Measurements from ENCODE around the gene PRORP.
"Not testable (repeated sequence)": the region's sequence is repeated elsewhere in the genome, so short reads cannot be mapped to it uniquely, and the experiment has no call there.

The PRORP gene

DNA sequence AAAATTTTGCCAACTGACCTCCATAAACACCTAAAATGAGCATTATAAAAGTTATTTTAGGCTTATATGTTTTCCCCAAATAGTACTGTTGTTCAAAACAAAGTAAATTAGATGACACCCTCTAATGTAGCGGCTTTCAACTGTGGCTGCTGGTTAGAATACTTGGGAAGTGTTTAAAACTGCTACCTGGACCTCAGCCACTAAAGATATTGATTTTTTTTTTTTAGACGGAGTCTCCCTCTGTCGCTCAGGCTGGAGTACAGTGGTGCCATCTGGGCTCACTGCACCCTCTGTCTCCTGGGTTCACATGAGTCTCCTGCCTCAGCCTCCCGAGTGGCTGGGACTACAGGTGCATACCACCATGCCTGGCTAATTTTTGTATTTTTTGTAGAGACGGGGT lies 16.2 kb downstream of the PRORP start:
- no peak for DNase-seq (ENCODE audit: low read depth in 2 of 2)

DNA sequence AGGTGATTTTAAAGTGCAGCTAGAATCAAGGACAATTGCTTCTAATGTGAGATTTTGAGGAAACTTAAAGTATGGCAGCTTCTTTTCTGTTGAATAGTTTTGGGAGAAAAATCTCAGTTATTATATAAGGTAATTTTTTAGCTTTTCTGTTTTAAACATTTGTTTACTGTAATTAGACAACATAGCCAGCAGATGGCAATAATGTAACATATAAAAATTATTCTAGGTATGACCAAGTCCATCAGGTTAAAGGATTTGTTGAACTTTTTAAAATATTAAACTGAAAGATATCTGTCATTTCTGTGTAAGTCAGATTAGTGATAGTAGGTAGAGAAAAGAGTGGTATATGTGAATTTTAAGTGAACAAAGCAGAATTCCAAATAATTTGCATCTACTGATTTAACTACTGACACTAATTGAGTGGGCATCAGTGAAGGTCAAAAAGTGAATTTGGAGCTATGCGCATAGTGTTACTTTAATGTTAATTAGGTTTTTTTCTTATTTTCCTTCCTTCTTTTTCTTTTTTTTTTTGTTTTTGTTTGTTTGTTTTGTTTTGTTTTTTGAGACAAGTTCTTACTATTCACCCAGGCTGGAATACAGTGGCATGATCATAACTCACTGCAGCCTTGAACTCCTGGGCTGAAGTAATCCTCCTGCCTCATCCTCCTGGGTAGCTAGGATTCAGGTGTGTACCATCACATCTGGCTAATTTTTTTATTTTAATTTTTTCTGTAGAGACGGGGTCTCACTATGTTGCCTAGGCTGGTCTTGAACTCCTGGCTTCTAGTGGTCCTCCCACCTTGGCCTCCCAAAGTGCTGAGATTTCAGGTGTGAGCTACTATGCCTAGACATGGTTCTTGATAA lies 18.6 kb downstream of the PRORP start:
- DNase-seq (ENCODE audit: low read depth in 2 of 2), result no peak

DNA sequence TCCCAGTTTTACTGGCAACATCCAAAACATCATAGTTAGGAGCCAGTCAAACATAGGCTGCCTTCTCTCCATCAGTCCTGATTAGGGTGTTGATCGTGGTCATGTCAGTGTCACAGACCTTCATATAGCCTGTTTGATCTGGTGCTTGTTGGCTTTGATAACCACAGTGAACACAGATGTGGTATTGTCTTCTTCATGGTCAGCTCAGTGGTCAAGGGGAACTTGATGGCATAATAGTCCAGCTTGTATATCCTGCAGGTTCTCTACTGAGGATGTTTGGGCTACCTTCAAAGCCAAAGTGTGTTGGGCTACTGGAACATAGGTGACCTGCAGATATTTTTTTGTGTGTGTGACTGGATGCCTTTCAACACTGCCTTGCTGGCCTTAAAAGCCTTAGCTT lies 21.7 kb downstream of the PRORP start:
- DNase-seq (ENCODE audit: low read depth in 2 of 2), result no peak

DNA sequence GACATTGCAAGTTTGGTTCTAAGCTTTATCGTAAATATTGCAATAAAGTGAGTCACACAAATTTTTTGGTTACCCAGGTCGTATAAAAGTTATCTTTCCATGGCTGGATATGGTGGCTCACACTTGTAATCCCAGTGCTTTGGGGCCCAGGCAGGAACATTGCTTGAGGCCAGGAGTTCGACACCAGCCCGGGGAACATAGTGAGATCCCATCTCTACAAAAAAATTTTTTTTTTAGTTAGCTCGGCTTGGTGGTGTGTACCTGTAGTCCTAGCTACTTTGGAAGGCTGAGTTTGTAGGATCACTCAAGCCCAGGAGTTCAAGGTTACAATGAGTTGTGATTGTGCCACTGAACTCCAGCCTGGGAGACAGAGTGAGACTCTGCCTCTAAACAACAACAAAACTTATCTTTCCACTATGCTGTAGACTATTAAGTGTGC lies 24.4 kb downstream of the PRORP start:
- DNase-seq (ENCODE audit: low read depth in 2 of 2), result no peak

DNA sequence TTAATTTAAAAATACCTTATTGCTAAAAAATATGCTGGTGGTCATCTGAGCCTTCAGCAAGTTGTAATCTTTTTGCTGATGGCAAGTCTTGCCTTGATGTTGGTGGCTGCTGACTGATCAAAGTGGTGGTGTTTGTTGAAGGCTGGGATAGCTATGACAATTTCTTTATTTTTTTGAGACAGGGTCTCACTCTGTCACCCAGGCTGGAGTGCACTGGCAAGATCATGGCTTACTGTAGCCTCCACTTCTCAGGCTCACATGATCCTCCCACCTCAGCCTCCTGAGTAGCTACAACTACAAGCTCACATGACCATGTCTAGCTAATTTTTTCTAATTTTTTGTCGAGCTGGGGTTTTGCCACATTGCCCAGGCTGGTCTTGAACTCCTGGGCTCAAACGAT lies 24.8 kb downstream of the PRORP start:
- no peak for DNase-seq (ENCODE audit: low read depth in 2 of 2)

DNA sequence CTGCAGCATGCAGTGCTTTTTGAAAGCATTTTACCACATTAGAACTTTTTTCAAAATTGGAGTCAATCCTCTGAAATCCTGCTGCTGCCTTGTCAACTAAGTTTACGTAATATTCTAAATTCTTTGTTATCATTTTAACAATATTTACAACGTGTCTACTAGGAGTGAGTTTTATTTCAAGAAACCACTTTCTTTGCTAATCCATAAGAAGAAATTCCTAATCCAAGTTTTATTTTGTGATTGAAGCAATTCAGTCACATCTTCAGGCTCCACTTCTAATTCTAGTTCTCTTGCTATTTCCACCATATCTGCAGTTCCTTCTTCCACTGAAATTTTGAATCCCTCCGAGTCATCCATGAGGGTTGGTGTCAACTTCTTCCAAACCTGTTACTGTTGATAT lies 25.4 kb downstream of the PRORP start:
- no peak for DNase-seq (ENCODE audit: low read depth in 2 of 2)

DNA sequence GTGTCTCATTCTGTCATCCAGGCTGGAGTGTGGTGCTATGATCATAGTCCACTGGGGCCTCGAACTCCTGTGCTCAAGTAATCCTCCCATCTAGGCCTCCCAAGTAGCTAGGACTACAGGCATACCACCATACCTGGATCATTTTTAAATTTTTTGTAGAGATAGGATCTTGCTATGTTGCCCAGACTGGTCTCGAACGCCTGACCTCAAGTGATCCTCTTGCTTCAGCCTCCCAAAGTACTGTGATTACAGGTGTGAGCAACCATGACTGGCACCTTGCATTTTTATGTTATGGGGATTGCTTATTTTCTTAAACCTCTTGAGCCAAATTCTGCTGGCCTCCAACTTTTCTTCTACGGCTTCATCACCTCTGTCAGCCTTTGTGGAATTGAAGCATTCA lies 26.9 kb downstream of the PRORP start:
- no peak for DNase-seq (ENCODE audit: low read depth in 2 of 2)

DNA sequence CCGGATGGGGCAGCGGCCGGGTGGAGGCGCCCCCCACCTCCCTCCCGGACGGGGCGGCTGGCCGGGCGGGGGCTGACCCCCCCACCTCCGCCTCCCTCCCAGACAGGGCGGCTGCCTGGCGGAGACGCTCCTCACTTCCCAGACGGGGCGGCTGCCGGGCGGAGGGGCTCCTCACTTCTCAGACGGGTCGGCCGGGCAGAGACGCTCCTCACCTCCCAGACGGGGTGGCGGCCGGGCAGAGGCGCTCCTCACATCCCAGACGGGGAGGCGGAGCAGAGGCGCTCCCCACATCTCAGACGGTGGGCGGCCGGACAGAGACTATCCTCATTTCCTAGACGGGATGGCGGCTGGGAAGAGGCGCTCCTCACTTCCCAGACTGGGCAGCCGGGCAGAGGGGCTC lies 30.2 kb downstream of the PRORP start:
- DNase-seq (ENCODE audit: low read depth in 2 of 2), result not testable (repeated sequence)

DNA sequence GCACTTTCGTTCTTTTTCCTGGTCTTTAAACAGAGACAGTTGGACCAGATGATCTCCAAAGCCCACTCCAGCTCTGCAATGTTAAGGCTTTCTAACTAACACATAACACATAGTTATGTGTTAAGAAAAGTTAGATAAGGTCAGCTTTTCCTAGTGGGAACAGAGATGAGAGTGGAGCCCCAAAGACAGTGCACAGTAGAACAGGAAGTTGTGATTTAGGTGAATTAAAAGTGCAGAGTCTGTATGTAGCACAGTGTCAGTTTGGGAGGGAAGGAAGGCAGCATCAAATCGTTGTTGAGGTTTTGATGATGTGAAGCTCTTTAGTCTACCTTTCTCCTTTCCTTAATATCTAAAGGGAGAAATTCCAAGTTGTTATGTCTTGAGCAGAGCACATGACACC lies 31.7 kb downstream of the PRORP start:
- DNase-seq (ENCODE audit: low read depth in 2 of 2), result no peak

DNA sequence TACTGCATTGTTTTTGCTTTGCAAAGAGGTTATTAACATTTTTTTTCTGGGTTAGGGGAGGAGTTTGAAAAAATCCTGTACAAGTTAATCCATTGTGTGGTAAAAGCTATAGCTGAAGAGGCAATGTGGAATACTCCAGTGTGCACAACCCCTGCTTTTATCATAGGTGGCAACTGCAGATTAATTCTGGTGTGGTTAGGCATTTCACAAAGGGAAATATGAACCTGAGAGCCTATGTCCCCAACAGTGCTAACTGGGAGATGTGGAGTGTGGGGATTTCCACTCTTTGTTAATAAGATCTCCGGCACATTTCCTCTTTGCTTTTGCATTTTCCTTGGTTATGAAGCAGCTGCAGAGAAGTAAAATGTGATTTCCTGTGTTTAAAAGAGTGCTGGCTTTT lies 33.6 kb downstream of the PRORP start:
- no peak for DNase-seq (ENCODE audit: low read depth in 2 of 2)

DNA sequence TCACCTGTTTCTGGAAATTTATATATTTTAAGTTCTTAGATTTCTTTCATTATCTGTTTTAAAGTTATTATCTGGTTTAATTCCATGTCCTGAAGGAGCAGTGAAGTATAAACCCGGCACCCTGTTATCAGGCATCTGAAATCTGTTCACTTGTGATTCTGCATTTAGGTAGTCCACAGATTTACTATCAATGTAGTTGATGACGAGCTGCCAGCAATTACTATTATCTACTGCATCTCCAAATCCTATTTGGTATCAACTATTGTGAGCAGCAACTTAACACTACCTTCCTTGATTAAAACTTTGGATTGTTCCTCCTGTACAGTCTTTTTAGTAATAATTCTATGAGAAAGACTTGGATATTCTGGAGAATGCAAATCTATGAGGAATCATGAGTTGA lies 36.1 kb downstream of the PRORP start:
- no peak for DNase-seq (ENCODE audit: low read depth in 2 of 2)

DNA sequence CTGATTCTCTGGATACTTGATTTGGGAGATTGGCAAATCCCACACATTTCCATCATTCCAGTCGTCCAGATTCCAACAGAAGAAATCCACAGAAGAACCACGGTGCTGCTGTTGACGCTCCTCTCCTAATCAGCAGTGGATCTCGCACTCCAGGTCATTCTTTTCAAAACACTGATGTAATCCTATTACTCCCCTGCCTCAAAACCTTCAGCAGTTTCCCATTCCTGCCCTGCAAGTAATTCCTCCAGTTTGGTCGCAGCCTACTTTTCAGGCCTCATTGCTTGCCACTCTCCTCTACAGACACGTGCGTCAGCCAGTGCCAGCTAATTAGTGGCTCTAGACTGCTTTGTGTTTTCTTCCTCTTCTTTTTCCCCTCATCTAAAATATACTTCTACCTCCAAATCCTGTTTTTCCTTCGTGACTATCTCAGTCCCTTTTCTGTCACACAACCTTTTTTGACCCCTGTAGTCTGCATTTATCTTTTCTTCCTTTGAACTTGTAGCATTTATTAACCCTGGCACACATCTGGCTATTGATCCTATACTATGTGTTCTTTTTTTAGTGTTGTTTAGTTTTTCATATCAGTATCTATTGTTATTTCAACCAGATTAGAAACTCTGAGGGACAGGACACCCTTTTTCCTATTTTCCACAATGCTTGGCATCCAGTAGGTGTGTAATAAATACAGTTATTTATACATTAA lies 36.8 kb downstream of the PRORP start:
- DNase-seq (ENCODE audit: low read depth in 2 of 2), result no peak

DNA sequence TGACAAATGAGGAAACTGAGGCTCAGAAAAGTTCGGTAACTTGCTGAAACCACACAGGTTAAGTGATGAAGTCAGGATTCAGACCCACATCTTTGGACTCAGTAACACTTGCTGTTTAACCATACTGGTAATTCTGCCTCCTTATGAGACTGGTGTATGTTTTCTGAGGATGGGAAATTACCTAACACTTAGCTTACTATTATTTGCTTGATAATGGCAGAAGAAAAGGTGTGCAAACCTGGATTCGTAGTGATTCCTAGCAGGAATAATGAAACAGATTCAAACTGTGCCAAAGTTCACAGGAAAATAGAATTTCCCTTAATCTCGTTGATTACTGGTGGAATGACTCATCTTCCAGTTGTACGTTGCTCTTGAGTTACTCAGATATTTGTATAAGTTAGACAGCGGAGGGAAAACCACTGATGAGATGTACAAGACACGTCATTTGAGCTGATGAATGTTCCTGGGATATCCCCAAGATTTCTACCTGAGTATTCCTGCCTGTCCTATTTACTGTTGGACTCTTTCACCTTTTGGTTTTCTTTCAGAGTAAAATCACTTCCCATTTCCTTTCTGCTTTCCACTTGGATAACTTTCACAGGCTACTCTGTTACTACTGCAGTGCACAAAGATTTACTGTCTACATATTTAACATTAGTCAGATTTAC lies 37.5 kb downstream of the PRORP start:
- no peak for DNase-seq (ENCODE audit: low read depth in 2 of 2)

DNA sequence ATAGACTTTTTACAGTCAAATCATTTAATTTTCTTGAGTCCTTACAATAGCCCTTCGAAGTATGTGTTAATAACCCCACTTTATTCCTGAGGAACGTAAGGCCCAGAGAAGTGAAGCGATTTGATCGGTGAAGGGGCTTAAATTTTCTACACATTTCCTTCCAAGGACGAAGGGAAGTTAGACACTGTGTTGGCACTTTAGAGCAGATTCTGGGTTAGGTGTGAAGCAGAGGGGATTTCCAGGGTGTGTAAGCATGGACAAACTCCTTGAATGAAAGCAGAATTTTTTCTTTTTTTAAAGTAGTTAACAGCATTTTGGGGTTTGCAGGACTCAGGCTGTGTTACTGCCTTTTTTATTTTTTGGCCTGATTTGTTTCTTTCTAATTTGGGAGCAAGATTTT lies 38.9 kb downstream of the PRORP start:
- DNase-seq (ENCODE audit: low read depth in 2 of 2), result no peak

DNA sequence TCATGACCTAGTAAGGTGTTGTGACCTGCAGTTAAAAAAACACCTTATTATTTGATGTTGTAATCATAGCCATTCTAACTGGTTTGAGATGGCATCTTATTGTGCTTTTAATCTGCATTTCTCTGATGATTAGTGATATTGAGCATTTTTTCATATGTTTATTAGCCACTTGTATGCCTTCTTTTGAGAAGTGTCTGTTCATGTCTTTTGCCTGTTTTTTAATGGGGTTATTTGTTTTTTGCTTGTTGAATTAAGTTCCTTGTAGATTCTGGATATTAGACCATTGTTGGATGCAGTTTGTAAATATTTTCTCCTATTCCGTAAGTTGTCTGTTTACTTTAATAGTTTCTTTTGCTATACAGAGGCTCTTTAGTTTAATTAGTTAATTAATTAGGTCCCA lies 41.0 kb downstream of the PRORP start:
- DNase-seq (ENCODE audit: low read depth in 2 of 2), result no peak

DNA sequence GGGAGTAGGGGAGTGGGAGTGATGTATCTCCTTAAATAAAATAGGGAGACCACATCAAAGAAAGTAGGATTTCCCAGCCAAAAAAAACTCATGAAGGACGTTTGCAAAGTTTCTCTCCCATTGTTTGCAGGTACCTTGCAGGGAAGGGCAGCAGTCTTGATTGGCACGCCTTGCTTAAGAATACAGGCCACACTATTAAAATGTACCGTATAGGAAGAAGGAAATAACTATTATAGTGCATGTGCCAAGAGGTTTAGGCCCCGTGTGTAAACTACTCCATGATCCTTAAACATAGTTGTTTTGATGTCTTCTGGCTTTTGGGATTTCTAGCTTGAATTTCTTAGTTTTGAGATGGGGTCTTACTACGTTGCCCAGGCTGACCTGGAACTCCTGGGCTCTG lies 42.5 kb downstream of the PRORP start:
- no peak for DNase-seq (ENCODE audit: low read depth in 2 of 2)

DNA sequence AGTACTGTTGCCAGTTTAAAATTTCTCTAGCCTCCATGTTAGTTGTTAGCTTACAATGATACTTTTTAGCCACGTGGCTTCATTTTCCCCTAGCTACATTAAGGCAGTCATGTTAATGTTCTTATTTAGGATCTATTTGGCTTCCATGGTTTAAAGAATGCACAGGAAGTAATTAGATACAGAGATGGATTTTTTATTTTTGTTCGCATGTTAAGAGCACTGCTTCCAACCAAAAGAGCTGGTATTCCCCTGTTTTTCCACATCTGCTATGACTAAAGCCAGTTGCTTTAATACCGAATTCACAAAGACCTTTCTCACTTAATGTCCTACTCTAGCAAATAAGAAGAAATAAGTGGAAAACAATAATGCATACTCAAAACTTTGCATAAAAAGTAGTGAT lies 45.1 kb downstream of the PRORP start:
- no peak for DNase-seq (ENCODE audit: low read depth in 2 of 2)
